ENCODE results near the gene KIZ. TPM values are rescaled to one million over a fixed set of nuclear protein-coding genes. Genes with fewer than 3 reads are reported as not detected.

KIZ gene
- polyA plus RNA-seq, 6 donors from 2014 or later = 17.7 to 22.7 (median 19.1) TPM

DNA sequence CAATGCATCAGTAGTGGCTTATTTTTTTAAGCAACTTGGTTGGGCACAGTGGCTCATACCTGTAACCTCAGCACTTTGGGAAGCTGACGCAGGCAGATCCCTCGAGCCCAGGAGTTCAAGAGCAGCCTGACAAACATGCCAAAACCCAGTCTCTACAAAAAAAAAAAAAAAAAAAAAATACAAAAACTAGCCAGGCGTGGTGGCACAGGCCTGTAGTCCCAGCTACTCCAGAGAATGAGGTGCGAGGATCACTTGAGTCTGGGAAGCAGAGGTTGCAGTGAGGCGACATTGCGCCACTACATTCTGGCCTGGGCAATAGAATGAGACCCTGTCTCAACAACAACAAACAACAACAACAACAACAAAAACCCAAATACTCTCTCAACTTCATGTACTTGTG, 132.5 kb downstream of the KIZ start:
- no peak for DNase-seq
- no peak for ATAC-seq (ENCODE audit: low read depth in 2 of 2)

GRCh38 chr20:21259346-21259745, 133.5 kb downstream of the KIZ start:
- Mint-ChIP-seq H3K27ac (no peak overlapping the region), H3K9me3 (peaks cover 0 to 2% (median 0%) of the 10 kb centered on the region in 7 donors), H3K36me3 (no peaks in the 10 kb centered on the region), H3K4me1 (no peaks in the 10 kb centered on the region), H3K27me3 (peaks cover 0 to 27% (median 19%) of the 10 kb centered on the region in 3 donors), H3K4me3 (no peak overlapping the region)
- no peak for DNase-seq
- no peak for ATAC-seq (ENCODE audit: low read depth in 2 of 2)

More for the DNA sequence above, 132.5 kb downstream of the KIZ start:
- peaks cover 0 to 20% (median 14%) of the 10 kb centered on the region in 3 donors for H3K27me3 Mint-ChIP-seq
- peaks cover 0 to 2% (median 0%) of the 10 kb centered on the region in 7 donors for H3K9me3 Mint-ChIP-seq
- H3K4me3 Mint-ChIP-seq = no peak overlapping the region
- no peaks in the 10 kb centered on the region for H3K36me3 Mint-ChIP-seq
- H3K27ac Mint-ChIP-seq = no peak overlapping the region
- no peaks in the 10 kb centered on the region for H3K4me1 Mint-ChIP-seq

DNA sequence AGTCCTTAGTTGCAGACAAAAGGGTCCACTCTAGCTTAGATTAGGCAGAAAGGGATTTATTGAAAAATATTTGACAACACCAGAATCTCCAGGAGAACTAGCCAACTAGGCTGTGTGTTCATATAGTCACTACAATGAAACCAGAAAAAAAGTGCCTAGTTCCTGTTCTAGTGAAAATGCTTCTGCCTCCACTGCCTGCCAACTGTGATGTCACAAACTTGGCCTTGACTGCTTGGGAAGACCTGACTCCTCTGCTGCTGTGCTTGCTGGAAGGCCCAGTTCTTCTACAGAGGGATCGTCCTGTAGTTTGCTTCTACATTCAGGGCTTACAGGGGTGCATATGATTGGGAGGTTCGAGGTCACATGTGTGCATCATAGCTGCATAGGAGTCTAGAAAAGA, 136.9 kb downstream of the KIZ start:
- Mint-ChIP-seq H3K9me3 (peaks cover 0 to 6% (median 0%) of the 10 kb centered on the region in 7 donors), H3K4me3 (no peak overlapping the region), H3K4me1 (no peaks in the 10 kb centered on the region), H3K27ac (no peak overlapping the region), H3K27me3 (peaks cover 0 to 34% (median 33%) of the 10 kb centered on the region in 3 donors), H3K36me3 (no peaks in the 10 kb centered on the region)
- ATAC-seq (ENCODE audit: low read depth in 2 of 2) = no peak
- DNase-seq = no peak

DNA sequence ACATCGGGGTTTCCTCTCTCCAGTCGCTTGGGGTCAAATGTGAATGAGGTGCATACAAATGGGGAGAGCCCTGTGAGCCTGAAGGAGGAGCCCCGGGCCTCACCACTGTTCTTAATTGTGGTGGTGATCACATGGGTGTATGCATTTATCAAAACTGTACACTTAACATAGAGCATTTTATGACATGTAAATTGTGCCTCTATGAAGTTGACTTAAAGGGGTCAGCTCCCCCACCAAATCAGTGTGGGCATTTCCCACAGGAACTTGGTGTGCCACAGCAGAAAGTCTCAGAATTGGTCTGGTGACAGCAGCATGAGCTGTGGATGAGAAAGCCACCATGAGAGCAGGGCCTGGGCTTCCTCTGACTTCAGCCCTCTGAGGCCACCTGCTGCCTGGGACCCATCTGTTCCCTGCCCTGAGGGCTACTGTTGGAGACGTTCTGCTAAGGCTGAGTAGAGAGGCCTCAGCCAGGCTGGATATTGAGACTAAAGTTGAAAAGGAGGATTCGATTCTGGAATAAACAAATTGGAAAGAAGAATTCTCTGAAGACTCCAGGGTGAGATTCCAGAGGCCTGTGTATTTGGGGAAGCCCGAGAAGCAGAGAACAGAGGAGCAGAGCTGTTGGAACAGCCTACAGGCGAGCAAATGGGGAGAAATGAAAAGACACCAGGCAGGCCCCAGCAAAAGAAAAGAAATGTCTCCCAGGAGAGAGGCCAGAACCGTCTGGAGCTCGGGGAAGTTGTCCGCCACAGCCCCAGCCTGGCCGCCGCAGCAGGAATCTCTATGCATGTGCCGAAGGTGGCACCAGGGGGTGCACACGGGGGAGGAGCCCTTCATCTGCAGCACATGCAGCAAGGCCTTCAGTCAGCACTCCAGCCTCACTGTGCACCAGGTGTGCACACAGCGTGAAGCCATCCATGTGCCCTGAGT, 139.6 kb downstream of the KIZ start:
- no peaks in the 10 kb centered on the region for H3K36me3 Mint-ChIP-seq

DNA sequence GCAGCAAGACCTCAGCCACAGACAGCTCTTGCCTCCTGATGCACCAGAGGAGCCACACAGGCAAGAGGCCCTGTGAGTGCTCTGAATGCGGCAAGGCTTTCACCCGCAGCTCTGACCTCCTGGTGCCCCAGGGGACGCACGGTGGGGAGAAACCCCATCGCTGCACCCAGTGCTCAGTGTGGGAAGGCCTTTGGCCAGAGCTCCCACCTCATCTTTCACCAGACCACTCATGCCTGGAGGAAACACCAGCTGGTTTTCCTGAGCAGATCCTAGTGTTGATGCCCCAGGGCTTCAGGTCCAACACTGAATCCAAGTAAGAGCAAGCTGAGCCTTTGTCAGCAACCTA, 140.3 kb downstream of the KIZ start:
- Mint-ChIP-seq H3K36me3 (no peaks in the 10 kb centered on the region), H3K4me3 (no peak overlapping the region), H3K4me1 (no peaks in the 10 kb centered on the region), H3K9me3 (peaks cover 0 to 6% (median 0%) of the 10 kb centered on the region in 7 donors), H3K27ac (peak overlapping the region in 1 of 6 donors; percentile 79), H3K27me3 (peaks cover 20 to 57% (median 34%) of the 10 kb centered on the region in 3 donors)
- no peak for ATAC-seq (ENCODE audit: low read depth in 2 of 2)
- DNase-seq = no peak

More for the DNA sequence above, 139.6 kb downstream of the KIZ start:
- ATAC-seq (ENCODE audit: low read depth in 2 of 2) (no peak), DNase-seq (no peak)
- Mint-ChIP-seq H3K4me3 (no peak overlapping the region), H3K9me3 (peaks cover 0 to 6% (median 0%) of the 10 kb centered on the region in 7 donors), H3K4me1 (no peaks in the 10 kb centered on the region), H3K27me3 (peaks cover 13 to 50% (median 34%) of the 10 kb centered on the region in 3 donors), H3K27ac (no peak overlapping the region)

GRCh38 chr20:21269772-21270171, 143.9 kb downstream of the KIZ start:
- Mint-ChIP-seq H3K27ac (no peak overlapping the region), H3K4me3 (no peak overlapping the region), H3K9me3 (peaks cover 0 to 8% (median 3%) of the 10 kb centered on the region in 7 donors), H3K36me3 (peaks cover 0 to 7% of the 10 kb centered on the region in 2 donors), H3K27me3 (peaks cover 36 to 63% (median 46%) of the 10 kb centered on the region in 3 donors), H3K4me1 (no peaks in the 10 kb centered on the region)
- ATAC-seq (ENCODE audit: low read depth in 2 of 2) = no peak
- no peak for DNase-seq

- peaks cover 0 to 7% of the 10 kb centered on the region in 2 donors for H3K36me3 Mint-ChIP-seq
- ATAC-seq (ENCODE audit: low read depth in 2 of 2) (no peak), DNase-seq (no peak)
- H3K27ac Mint-ChIP-seq = no peak overlapping the region
- peaks cover 36 to 59% (median 40%) of the 10 kb centered on the region in 3 donors for H3K27me3 Mint-ChIP-seq
- no peak overlapping the region for H3K4me3 Mint-ChIP-seq
- no peaks in the 10 kb centered on the region for H3K4me1 Mint-ChIP-seq
- H3K9me3 Mint-ChIP-seq = peaks cover 0 to 8% (median 3%) of the 10 kb centered on the region in 7 donors
These were observed 144.9 kb downstream of the KIZ start for GRCh38 chr20:21270806-21271205.

DNA sequence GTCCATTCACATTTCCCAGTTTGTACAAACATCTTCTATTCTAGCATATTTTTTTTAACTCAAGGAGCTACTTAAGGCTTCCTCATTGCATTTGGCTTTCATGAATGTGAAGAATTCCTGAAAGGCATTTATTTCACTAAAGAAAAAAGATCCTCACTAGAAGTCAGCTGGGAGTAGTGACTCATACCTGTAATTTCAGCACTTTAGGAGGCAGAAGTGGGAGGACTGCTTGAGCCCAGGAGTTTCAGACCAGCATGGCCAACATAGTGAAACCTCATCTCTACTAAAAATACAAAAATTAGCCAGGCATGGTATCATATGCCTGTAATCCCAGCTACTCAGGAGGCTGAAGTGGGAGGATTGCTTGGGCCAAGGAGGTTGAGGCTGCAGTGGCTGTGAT, 146.4 kb downstream of the KIZ start:
- H3K4me3 Mint-ChIP-seq = no peak overlapping the region
- ATAC-seq (ENCODE audit: low read depth in 2 of 2) (no peak), DNase-seq (no peak)
- peaks cover 0 to 6% (median 3%) of the 10 kb centered on the region in 7 donors for H3K9me3 Mint-ChIP-seq
- peak overlapping the region in 1 of 6 donors; percentile 4 for H3K27ac Mint-ChIP-seq
- H3K4me1 Mint-ChIP-seq = no peaks in the 10 kb centered on the region
- H3K36me3 Mint-ChIP-seq = peaks cover 0 to 7% of the 10 kb centered on the region in 2 donors
- peaks cover 36 to 51% (median 38%) of the 10 kb centered on the region in 3 donors for H3K27me3 Mint-ChIP-seq

GRCh38 chr20:21272679-21273078, 146.8 kb downstream of the KIZ start:
- ATAC-seq (ENCODE audit: low read depth in 2 of 2) (no peak), DNase-seq (no peak)
- H3K4me3 Mint-ChIP-seq = no peak overlapping the region
- H3K4me1 Mint-ChIP-seq = no peaks in the 10 kb centered on the region
- H3K9me3 Mint-ChIP-seq = peaks cover 0 to 4% (median 3%) of the 10 kb centered on the region in 7 donors
- no peak overlapping the region for H3K27ac Mint-ChIP-seq
- peaks cover 0 to 7% of the 10 kb centered on the region in 2 donors for H3K36me3 Mint-ChIP-seq
- H3K27me3 Mint-ChIP-seq = peaks cover 36 to 51% (median 38%) of the 10 kb centered on the region in 3 donors

DNA sequence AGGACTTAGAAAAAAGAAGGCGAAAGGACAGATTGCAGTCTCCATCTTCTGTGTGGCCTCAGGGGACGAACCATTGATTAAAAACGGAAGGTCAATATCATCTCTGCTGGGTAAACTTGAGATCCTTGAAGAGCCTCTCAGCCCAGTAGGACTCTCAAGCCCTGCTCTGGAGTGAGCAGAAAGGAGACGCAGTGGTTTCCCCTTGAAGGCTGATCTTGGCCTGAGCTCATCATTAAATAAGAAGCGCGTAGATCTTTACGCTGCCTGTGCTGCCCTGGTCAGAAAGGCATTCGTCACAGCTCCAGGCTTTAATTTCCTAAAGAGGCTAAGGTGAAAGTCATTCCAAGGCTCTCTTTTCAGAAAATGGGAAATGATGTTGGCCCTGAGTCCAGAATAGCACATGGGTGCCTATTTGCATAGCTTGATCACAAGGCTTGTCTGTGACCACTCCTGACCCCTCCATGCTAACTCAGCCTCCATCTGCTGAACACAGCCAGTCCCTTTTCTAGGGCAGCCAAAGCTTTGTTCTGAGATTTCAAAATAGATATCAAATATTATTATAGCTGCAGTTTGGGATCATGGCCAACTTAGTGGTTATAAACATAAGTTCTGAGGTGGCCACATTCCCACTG, 148.0 kb downstream of the KIZ start:
- no peak overlapping the region for H3K4me3 Mint-ChIP-seq
- H3K4me1 Mint-ChIP-seq = no peaks in the 10 kb centered on the region
- no peak for ATAC-seq (ENCODE audit: low read depth in 2 of 2)
- H3K27me3 Mint-ChIP-seq = peaks cover 36 to 47% (median 46%) of the 10 kb centered on the region in 3 donors
- no peak overlapping the region for H3K27ac Mint-ChIP-seq
- H3K36me3 Mint-ChIP-seq = peaks cover 0 to 7% of the 10 kb centered on the region in 2 donors
- DNase-seq = no peak
- H3K9me3 Mint-ChIP-seq = peaks cover 0 to 4% (median 2%) of the 10 kb centered on the region in 7 donors

DNA sequence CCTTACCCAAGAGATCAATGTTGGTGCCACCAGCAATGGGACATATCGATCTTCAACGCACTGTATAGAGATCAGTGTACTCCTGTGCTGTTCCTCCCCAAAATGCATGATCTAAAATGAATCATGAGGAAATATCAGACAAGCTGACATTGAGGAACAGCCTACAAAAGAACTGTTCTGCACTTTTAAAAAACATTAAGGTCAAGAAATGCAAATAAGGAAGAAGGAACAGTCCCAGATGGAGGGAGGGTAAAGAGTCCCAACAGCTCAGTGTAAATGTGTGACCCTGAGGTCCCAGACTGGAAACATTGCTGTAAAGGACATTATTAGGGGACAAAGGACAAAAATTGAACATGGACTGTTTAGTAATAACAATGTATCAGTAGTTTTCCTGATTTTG, 152.9 kb downstream of the KIZ start:
- H3K9me3 Mint-ChIP-seq = peaks cover 0 to 6% (median 2%) of the 10 kb centered on the region in 7 donors
- no peak for DNase-seq
- no peak overlapping the region for H3K27ac Mint-ChIP-seq
- ATAC-seq (ENCODE audit: low read depth in 2 of 2) = no peak
- H3K36me3 Mint-ChIP-seq = no peaks in the 10 kb centered on the region
- H3K4me3 Mint-ChIP-seq = no peak overlapping the region
- H3K27me3 Mint-ChIP-seq = peaks cover 24 to 41% (median 27%) of the 10 kb centered on the region in 3 donors
- H3K4me1 Mint-ChIP-seq = no peaks in the 10 kb centered on the region

DNA sequence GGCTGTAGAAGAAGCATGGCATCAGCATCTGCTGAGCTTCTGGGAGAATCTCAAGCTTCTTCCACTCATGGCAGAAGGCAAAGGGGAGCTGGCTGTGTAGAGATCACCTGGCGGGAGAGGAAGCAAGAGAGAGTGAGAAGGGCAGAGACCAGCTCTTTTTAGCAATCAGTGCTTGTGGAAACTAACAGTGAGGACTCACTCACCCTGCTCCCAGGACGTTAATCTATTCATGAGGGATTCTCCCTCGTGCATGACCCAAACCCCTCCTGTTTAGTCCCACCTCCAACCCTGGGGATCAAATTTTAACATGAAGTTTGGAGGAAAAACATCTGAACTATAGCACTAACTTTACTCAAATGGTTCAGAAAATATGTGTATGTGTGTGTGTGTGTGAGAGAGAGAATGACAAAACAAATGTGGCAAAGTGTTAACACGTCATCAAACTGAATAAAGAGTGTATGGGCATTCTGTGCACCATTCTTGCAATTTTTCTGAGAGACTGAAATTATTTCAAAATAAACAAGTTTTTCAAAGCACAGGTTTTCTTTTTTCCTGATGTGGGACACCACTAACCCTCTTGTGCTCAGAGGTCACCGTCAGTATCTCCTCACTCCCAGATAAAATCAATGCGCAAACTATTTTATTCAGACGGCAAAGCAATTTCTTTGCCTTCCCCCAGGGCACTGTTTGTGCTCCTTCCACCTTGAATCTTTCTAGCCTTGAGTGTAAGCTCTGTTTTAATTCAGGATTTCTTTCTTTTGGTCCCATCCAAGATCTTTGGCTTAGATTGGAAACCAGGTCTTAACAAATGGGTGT, 154.0 kb downstream of the KIZ start:
- peak overlapping the region in 1 of 6 donors; percentile 35 for H3K27ac Mint-ChIP-seq

GRCh38 chr20:21280522-21281016, 154.7 kb downstream of the KIZ start:
- H3K27ac Mint-ChIP-seq = no peak overlapping the region
- H3K9me3 Mint-ChIP-seq = peaks cover under 1 to 12% (median 3%) of the 10 kb centered on the region in 7 donors
- ATAC-seq (ENCODE audit: low read depth in 2 of 2) (no peak), DNase-seq (no peak)
- no peaks in the 10 kb centered on the region for H3K4me1 Mint-ChIP-seq
- peaks cover 0 to 4% of the 10 kb centered on the region in 2 donors for H3K36me3 Mint-ChIP-seq
- no peak overlapping the region for H3K4me3 Mint-ChIP-seq
- H3K27me3 Mint-ChIP-seq = peaks cover 20 to 40% (median 30%) of the 10 kb centered on the region in 3 donors

More for the DNA sequence above, 154.0 kb downstream of the KIZ start:
- Mint-ChIP-seq H3K36me3 (no peaks in the 10 kb centered on the region), H3K4me3 (no peak overlapping the region), H3K4me1 (no peaks in the 10 kb centered on the region), H3K9me3 (peaks cover 0 to 10% (median 2%) of the 10 kb centered on the region in 7 donors), H3K27me3 (peaks cover 22 to 38% (median 27%) of the 10 kb centered on the region in 3 donors)
- ATAC-seq (ENCODE audit: low read depth in 2 of 2) (no peak), DNase-seq (no peak)

Measured in naive B cell (primary cell).